Spinal cord (tissue), 10 donors: ENCODE results near the gene TIGD2. TPM values are rescaled to one million over a fixed set of nuclear protein-coding genes. Genes with fewer than 3 reads are reported as not detected.

Source experiments
- DNase-seq, 6 donors: peaks; one replicate each; pipeline versions ENCODE4 v3.0.0 to v3.0.0-alpha.2; 2013 to 2015; ENCODE audit warnings: low spot score in 6 of 6, low read depth in 4 of 6
- H3K27ac ChIP-seq: one replicate; pipeline ENCODE4 v1.5.1; 2013; ENCODE audit warnings: low read depth, low read length, control low read depth
- H3K27me3 ChIP-seq: one replicate; pipeline ENCODE4 v1.6.1; 2013; ENCODE audit warnings: low read length; ENCODE audit not compliant: control insufficient read depth, insufficient read depth
- H3K36me3 ChIP-seq: one replicate; pipeline ENCODE4 v1.6.1; 2013; ENCODE audit warnings: low read length; ENCODE audit not compliant: control insufficient read depth, insufficient read depth
- H3K4me1 ChIP-seq: one replicate; pipeline ENCODE4 v1.6.1; 2013; ENCODE audit warnings: low read length; ENCODE audit not compliant: control insufficient read depth, insufficient read depth
- H3K4me3 ChIP-seq: one replicate; pipeline ENCODE4 v1.5.1; 2013; ENCODE audit warnings: low read depth, low read length, control low read depth
- H3K9me3 ChIP-seq: one replicate; pipeline ENCODE4 v1.6.1; 2013; ENCODE audit warnings: low read length; ENCODE audit not compliant: control insufficient read depth, insufficient read depth
- WGBS: methylation state at CpG from one replicate; pipeline ENCODE4 v1.1.5; 2013; ENCODE audit warnings: missing lambda C conversion rate; ENCODE audit not compliant: insufficient coverage; 5-methylcytosine and 5-hydroxymethylcytosine counted together
- polyA plus RNA-seq, 2 donors: library from polyadenylated mRNA; unstranded; fragments of 120-200 nt; gene quantifications; one replicate each; pipeline ENCODE4 v1.2.1, GENCODE V29; 2013; ENCODE audit not compliant: insufficient read length in 2 of 2
- total RNA-seq, 2 donors: library from RNA; depleted of rRNA in 1 of 2; stranded (reverse); fragments of 120-200 nt in 1 of 2; fragments of >200 nt in 1 of 2; gene quantifications; one replicate each; pipeline versions ENCODE4 v1.2.3 to v1.2.4, GENCODE V29; 2013 to 2014
- donor health status: healthy.

Gene TIGD2
- total and polyA plus RNA-seq, 4 donors: 4.7 to 9.6 (median 7.3) TPM

GRCh38 chr4:89114100-89114499 lies 2.8 kb downstream of the TIGD2 start:
- Histone ChIP-seq H3K27me3 (peaks cover 7% of the 10 kb centered on the region), H3K27ac (no peak overlapping the region), H3K9me3 (no peaks in the 10 kb centered on the region), H3K36me3 (no peaks in the 10 kb centered on the region), H3K4me1 (peaks cover 8% of the 10 kb centered on the region), H3K4me3 (no peak overlapping the region)
- DNase-seq: no peak
- WGBS: 93% methylated on average over 2 of the region's 3 CpGs

GRCh38 chr4:89117115-89117514 lies 5.8 kb downstream of the TIGD2 start:
- no peaks in the 10 kb centered on the region for H3K36me3 ChIP-seq
- H3K9me3 ChIP-seq: no peaks in the 10 kb centered on the region
- no CpG with 5 or more reads among the region's 3 CpGs for WGBS
- no peak overlapping the region for H3K27ac ChIP-seq
- H3K4me1 ChIP-seq: no peaks in the 10 kb centered on the region
- DNase-seq: no peak
- no peak overlapping the region for H3K4me3 ChIP-seq
- H3K27me3 ChIP-seq: no peaks in the 10 kb centered on the region

- no peak overlapping the region for H3K27ac ChIP-seq
- H3K4me1 ChIP-seq: no peaks in the 10 kb centered on the region
- no CpG with 5 or more reads among the region's 1 CpG for WGBS
- H3K36me3 ChIP-seq: no peaks in the 10 kb centered on the region
- DNase-seq: no peak
- no peaks in the 10 kb centered on the region for H3K27me3 ChIP-seq
- no peaks in the 10 kb centered on the region for H3K9me3 ChIP-seq
- H3K4me3 ChIP-seq: no peak overlapping the region
These were observed 7.8 kb downstream of the TIGD2 start for GRCh38 chr4:89119166-89119565.

- no peaks in the 10 kb centered on the region for H3K36me3 ChIP-seq
- no peak for DNase-seq
- H3K4me1 ChIP-seq: no peaks in the 10 kb centered on the region
- H3K27me3 ChIP-seq: no peaks in the 10 kb centered on the region
- no peaks in the 10 kb centered on the region for H3K9me3 ChIP-seq
- H3K4me3 ChIP-seq: no peak overlapping the region
- no peak overlapping the region for H3K27ac ChIP-seq
- WGBS: 100% methylated on average over 2 of the region's 3 CpGs
These were observed 8.5 kb downstream of the TIGD2 start for GRCh38 chr4:89119836-89120235.

GRCh38 chr4:89121387-89122068 lies 10.2 kb downstream of the TIGD2 start:
- Histone ChIP-seq H3K4me1 (no peaks in the 10 kb centered on the region), H3K27me3 (no peaks in the 10 kb centered on the region), H3K36me3 (no peaks in the 10 kb centered on the region), H3K4me3 (no peak overlapping the region), H3K27ac (no peak overlapping the region), H3K9me3 (no peaks in the 10 kb centered on the region)
- DNase-seq: no peak
- no CpG with 5 or more reads among the region's 3 CpGs for WGBS

- H3K36me3 ChIP-seq: no peaks in the 10 kb centered on the region
- 61% methylated on average over 5 of the region's 5 CpGs for WGBS
- H3K9me3 ChIP-seq: no peaks in the 10 kb centered on the region
- no peaks in the 10 kb centered on the region for H3K4me1 ChIP-seq
- H3K27me3 ChIP-seq: no peaks in the 10 kb centered on the region
- peak in 1 of 6 donors; percentile 8 for DNase-seq
- H3K4me3 ChIP-seq: no peak overlapping the region
- no peak overlapping the region for H3K27ac ChIP-seq
These were observed 12.1 kb downstream of the TIGD2 start for GRCh38 chr4:89123451-89123851.

- no peaks in the 10 kb centered on the region for H3K27me3 ChIP-seq
- no peak overlapping the region for H3K27ac ChIP-seq
- no peaks in the 10 kb centered on the region for H3K4me1 ChIP-seq
- no peak overlapping the region for H3K4me3 ChIP-seq
- H3K9me3 ChIP-seq: no peaks in the 10 kb centered on the region
- WGBS: no CpG with 5 or more reads among the region's 3 CpGs
- no peaks in the 10 kb centered on the region for H3K36me3 ChIP-seq
- no peak for DNase-seq
These were observed 14.8 kb downstream of the TIGD2 start for GRCh38 chr4:89125901-89126782.

- no peak for DNase-seq
- Histone ChIP-seq H3K4me1 (no peaks in the 10 kb centered on the region), H3K27me3 (no peaks in the 10 kb centered on the region), H3K9me3 (no peaks in the 10 kb centered on the region), H3K36me3 (no peaks in the 10 kb centered on the region), H3K27ac (no peak overlapping the region), H3K4me3 (no peak overlapping the region)
- no CpG with 5 or more reads among the region's 1 CpG for WGBS
These were observed 17.8 kb downstream of the TIGD2 start for GRCh38 chr4:89129080-89129640.

- Histone ChIP-seq H3K9me3 (no peaks in the 10 kb centered on the region), H3K36me3 (no peaks in the 10 kb centered on the region), H3K4me1 (no peaks in the 10 kb centered on the region), H3K4me3 (peak overlapping the region; percentile 4), H3K27me3 (no peaks in the 10 kb centered on the region), H3K27ac (no peak overlapping the region)
- 56% methylated on average over 1 of the region's 4 CpGs for WGBS
- peak in 4 of 6 donors; percentile 22 to 82 (median 38) for DNase-seq
These were observed 23.5 kb downstream of the TIGD2 start for GRCh38 chr4:89134775-89135319.
